Activated CD4-positive, alpha-beta T cell treated with anti-CD3 and anti-CD28 coated beads, Interleukin-2, amount 10 ng/mL, durations not matched to agents 24 days and 14 days (primary cell): ENCODE results near the gene DAW1. TPM values are rescaled to one million over a fixed set of nuclear protein-coding genes. Genes with fewer than 3 reads are reported as not detected.
"Not testable (repeated sequence)": the region's sequence is repeated elsewhere in the genome, so short reads cannot be mapped to it uniquely, and the experiment has no call there.

Experiments used
- DNase-seq: peaks from one replicate; pipeline ENCODE4 v3.0.0; 2022
- H3K27ac Mint-ChIP-seq: one replicate; pipeline ENCODE4 v1.8.0; 2022; ENCODE audit warnings: mild to moderate bottlenecking, mixed read lengths
- H3K27me3 Mint-ChIP-seq: one replicate; pipeline ENCODE4 v1.8.0; 2022; ENCODE audit warnings: mixed read lengths
- H3K36me3 Mint-ChIP-seq: one replicate; pipeline ENCODE4 v1.8.0; 2022; ENCODE audit warnings: low read depth, mild to moderate bottlenecking, mixed read lengths
- H3K4me1 Mint-ChIP-seq: one replicate; pipeline ENCODE4 v1.8.0; 2021; ENCODE audit warnings: mixed read lengths
- H3K4me3 Mint-ChIP-seq: one replicate; pipeline ENCODE4 v1.8.0; 2022; ENCODE audit warnings: mild to moderate bottlenecking, moderate library complexity, mixed read lengths
- H3K9me3 Mint-ChIP-seq: one replicate; pipeline ENCODE4 v1.8.0; 2021; ENCODE audit warnings: mixed read lengths
- intact Hi-C: fragments of 100-400 bp; cut with micrococcal nuclease; formaldehyde crosslinking; loops from one replicate; pipeline ENCODE4 v1.15.1; 2023
- total RNA-seq: library from RNA; stranded (reverse); gene quantifications from 2 replicates; pipeline ENCODE4 v1.2.3, GENCODE V29; 2022

The DAW1 gene, protein sequence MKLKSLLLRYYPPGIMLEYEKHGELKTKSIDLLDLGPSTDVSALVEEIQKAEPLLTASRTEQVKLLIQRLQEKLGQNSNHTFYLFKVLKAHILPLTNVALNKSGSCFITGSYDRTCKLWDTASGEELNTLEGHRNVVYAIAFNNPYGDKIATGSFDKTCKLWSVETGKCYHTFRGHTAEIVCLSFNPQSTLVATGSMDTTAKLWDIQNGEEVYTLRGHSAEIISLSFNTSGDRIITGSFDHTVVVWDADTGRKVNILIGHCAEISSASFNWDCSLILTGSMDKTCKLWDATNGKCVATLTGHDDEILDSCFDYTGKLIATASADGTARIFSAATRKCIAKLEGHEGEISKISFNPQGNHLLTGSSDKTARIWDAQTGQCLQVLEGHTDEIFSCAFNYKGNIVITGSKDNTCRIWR
- total RNA-seq = not detected in 2 replicates

DNA sequence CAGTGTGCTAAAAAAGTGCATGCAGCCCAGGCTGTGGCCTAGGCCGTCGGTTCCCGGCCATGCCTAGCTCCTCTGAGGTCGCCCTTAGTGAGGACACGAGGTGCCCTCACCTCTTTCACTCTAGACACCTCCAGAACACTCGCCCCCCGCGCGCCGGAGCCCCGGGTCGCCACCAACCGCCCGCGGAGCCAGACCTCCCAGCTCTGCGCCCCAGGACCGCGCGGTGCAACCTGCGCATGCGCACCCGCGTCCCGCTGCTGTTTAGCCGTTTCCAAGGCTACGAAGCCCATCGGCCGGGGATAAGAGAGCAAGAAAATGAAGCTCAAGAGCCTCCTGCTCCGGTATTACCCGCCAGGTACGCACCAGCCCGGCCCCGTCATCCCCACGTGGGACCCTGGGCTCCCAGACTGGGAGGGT is at the start of gene DAW1:
DAW1 (plus strand) TSS at position 257 of the 417 bp plus-strand sequence; CDS start at position 316, 59 bp downstream.
- Mint-ChIP-seq H3K36me3 (no peaks in the 10 kb centered on the region), H3K9me3 (no peaks in the 10 kb centered on the region), H3K27me3 (peaks cover 26% of the 10 kb centered on the region), H3K4me3 (no peak within 1 kb of the TSS), H3K27ac (no peak within 1 kb of the TSS), H3K4me1 (no peaks in the 10 kb centered on the region)
- intact Hi-C loops = no loop called here
- peak; percentile 82 for DNase-seq

DNA sequence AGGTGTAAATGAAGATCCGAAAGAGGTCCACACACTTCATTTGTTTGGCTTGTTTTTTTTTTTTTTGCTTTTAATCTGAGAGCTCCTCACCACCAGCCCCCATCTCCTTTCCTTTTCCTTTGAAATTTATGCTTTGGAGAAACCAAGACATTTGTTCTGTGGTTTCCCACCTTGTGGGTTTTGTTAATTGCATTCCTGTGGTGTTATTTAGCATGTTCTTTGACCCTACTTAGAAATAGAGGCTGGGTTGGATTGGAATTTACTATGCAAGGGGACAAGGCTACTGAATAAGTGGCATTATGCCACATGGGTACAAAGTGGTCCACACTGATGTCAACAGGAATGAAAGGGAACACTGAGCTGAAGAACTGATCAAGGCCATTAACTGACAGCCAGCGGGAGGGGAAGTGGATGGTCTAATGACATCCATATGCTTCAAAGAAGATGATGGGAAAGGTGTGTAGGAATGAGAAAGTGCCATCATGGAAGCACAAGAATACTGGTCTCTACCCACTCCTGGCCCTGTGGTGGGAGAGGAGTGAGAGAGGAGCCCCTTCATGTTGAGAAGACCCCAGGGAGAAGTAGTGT is 48.9 kb upstream of the DAW1 start:
- Mint-ChIP-seq H3K9me3 (peaks cover 15% of the 10 kb centered on the region), H3K4me1 (peaks cover 23% of the 10 kb centered on the region), H3K27me3 (peaks cover 2% of the 10 kb centered on the region), H3K27ac (no peak overlapping the region), H3K36me3 (no peaks in the 10 kb centered on the region), H3K4me3 (no peak overlapping the region)
- no peak for DNase-seq
- intact Hi-C loops = no loop called here

DNA sequence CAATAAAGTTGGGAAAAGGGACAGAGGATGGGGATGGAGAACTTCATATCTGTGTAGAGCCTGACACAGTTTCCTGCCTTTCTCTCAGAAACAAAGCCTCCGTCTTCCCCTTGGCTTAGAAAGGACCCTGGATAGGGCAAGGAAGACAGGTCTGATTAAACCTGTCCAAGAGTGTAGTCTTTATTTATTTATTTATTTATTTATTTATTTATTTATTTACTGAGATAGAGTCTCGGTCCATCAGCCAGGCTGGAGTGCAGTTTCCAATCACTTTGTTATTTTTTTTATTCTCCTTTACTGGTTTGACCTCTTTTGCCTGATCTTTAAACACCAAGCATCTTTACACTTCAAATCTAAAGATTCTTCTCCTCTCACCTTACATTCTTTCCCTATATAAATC is 47.5 kb upstream of the DAW1 start:
- Mint-ChIP-seq H3K27me3 (peaks cover 2% of the 10 kb centered on the region), H3K4me3 (no peak overlapping the region), H3K4me1 (peaks cover 10% of the 10 kb centered on the region), H3K9me3 (peaks cover 15% of the 10 kb centered on the region), H3K36me3 (no peaks in the 10 kb centered on the region), H3K27ac (no peak overlapping the region)
- no peak for DNase-seq
- intact Hi-C loops = no loop called here

DNA sequence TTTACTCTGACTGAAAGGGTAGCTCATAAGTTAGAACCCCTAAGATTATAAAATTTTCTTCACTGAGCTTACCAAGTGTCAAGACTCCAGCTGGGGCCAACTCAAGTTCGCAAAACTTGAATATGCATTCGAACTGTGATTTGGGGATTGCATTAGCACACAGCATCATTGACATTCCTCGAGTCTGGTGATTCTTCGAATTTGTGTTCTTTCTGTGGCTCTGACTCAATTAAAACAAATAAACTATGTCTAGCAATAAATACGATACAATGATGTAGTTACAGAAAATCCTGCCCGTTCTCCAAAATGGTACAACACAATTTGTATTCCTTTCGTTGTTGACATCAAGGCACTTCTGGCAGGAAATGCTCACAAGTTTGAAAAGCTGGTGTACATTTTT is 46.7 kb upstream of the DAW1 start:
- H3K4me3 Mint-ChIP-seq = no peak overlapping the region
- H3K36me3 Mint-ChIP-seq = no peaks in the 10 kb centered on the region
- intact Hi-C loops = no loop called here
- peaks cover 2% of the 10 kb centered on the region for H3K27me3 Mint-ChIP-seq
- no peak overlapping the region for H3K27ac Mint-ChIP-seq
- peaks cover 8% of the 10 kb centered on the region for H3K4me1 Mint-ChIP-seq
- no peak for DNase-seq
- H3K9me3 Mint-ChIP-seq = peaks cover 15% of the 10 kb centered on the region

DNA sequence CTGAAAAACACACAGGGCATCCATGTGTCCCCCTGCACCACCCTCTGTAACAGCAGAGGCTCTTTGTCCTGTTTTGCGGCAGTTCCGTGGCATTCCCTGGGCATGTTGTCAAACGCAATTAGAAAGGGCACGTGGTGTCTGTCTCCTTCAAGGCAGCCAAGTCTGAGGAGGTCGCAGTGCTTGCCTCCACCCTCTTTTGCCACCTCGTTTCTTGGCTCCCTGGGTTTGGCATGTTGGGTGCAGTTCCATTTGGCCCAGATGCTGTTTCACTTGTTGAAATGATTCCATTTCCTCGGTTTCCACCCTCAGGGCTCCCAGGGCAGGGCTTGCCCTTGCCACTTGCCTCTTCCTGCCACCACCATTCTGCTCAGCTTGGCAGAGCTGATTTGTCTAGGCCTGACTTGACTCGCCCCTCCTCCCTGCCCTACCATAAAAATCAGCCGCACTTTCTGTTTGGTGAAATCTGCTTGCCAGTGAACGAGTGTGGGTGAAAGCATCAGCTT is 45.4 kb upstream of the DAW1 start:
- Mint-ChIP-seq H3K36me3 (no peaks in the 10 kb centered on the region), H3K27me3 (peaks cover 2% of the 10 kb centered on the region), H3K4me3 (no peak overlapping the region), H3K27ac (no peak overlapping the region), H3K9me3 (peaks cover 10% of the 10 kb centered on the region), H3K4me1 (peaks cover 6% of the 10 kb centered on the region)
- intact Hi-C loops = no loop called here
- no peak for DNase-seq

DNA sequence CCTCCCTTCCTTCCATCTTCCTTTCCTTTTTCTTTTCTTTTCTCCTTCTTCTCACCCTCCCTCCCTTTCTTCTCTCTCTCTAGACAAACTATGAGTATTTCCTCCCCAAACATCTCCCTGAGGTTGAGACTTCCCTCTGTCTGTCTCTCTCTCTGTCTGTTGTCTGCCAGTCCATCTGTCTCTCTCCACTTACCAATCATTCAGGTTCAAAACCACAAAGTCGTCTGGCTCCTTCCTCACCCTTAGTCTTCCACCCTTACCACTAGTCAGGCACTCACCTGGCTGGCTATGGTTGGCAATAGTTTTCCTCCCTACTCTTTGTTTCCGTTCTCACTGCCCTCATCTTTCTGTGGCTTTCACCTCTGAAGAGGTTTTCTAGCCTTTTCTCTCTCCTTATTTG is 44.9 kb upstream of the DAW1 start:
- intact Hi-C loops = no loop called here
- Mint-ChIP-seq H3K27ac (no peak overlapping the region), H3K9me3 (peaks cover 6% of the 10 kb centered on the region), H3K4me1 (peaks cover 4% of the 10 kb centered on the region), H3K4me3 (no peak overlapping the region), H3K36me3 (no peaks in the 10 kb centered on the region), H3K27me3 (peaks cover 2% of the 10 kb centered on the region)
- no peak for DNase-seq

DNA sequence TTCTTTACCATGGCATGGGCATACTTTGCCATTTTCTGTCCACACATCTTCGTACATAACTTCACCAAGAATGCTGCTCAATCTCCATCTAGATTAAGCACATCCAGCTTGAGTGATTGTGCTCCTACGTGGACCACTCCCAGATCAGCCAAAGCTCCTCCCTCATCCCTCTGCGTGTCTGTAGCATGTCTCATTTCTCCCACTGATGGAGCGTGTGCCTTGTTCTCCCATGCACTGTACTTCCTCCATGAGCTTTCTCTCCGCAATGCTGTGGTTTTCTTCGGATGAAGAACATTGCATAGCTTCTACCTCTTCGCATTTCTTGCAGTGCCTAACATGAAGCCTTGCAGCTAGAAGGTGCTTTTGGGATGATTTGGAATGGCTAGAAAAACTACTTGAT is 44.3 kb upstream of the DAW1 start:
- H3K27me3 Mint-ChIP-seq = peaks cover 2% of the 10 kb centered on the region
- DNase-seq = no peak
- no peak overlapping the region for H3K27ac Mint-ChIP-seq
- intact Hi-C loops = no loop called here
- H3K4me3 Mint-ChIP-seq = no peak overlapping the region
- H3K36me3 Mint-ChIP-seq = no peaks in the 10 kb centered on the region
- peaks cover 6% of the 10 kb centered on the region for H3K9me3 Mint-ChIP-seq
- H3K4me1 Mint-ChIP-seq = peaks cover 4% of the 10 kb centered on the region

DNA sequence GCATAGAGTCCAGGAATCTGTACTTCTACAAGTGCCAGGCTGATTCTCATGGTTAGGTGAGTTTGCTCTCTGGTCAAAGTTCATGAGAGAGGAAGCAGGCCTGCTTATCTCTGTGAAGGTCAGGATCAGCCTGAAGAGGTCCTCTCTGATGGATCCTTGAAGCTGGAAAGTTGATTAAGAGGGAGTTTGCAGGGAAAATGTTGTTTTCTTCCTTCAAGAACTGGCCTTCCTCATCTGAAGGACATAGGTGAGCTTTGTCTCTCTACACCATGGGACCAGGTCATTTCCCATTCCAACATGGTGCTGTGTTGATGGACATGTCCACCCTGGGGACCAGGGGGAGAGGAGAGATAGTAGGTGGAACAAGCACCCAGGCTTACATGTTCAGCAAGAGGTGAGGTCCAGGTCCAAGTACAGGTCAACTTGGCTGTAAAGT is 42.9 kb upstream of the DAW1 start:
- H3K4me3 Mint-ChIP-seq = no peak overlapping the region
- no peaks in the 10 kb centered on the region for H3K27me3 Mint-ChIP-seq
- peaks cover 4% of the 10 kb centered on the region for H3K4me1 Mint-ChIP-seq
- no peak overlapping the region for H3K27ac Mint-ChIP-seq
- intact Hi-C loops = no loop called here
- no peaks in the 10 kb centered on the region for H3K9me3 Mint-ChIP-seq
- no peaks in the 10 kb centered on the region for H3K36me3 Mint-ChIP-seq
- no peak for DNase-seq

DNA sequence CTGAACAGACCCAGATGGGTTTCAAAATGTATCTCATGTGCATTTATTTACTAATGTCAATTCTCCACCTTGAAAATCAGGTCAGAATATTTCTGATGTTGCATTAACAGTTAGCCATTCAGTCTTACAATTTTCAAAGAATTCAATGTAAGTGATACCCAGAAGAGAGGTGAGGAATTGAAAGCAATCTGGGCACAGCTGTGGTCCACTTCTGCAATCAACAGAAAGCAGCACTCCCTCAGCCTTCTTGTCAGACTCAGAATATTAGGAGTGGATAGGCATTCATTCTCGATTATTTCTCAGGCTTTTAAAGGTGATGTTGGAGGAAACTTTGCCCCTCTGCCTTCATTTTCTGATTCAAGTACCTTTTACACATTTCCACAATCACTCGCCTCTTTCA is 42.1 kb upstream of the DAW1 start:
- intact Hi-C loops = no loop called here
- Mint-ChIP-seq H3K27me3 (no peaks in the 10 kb centered on the region), H3K36me3 (no peaks in the 10 kb centered on the region), H3K4me3 (no peak overlapping the region), H3K4me1 (peaks cover 4% of the 10 kb centered on the region), H3K27ac (no peak overlapping the region), H3K9me3 (no peaks in the 10 kb centered on the region)
- DNase-seq = no peak

DNA sequence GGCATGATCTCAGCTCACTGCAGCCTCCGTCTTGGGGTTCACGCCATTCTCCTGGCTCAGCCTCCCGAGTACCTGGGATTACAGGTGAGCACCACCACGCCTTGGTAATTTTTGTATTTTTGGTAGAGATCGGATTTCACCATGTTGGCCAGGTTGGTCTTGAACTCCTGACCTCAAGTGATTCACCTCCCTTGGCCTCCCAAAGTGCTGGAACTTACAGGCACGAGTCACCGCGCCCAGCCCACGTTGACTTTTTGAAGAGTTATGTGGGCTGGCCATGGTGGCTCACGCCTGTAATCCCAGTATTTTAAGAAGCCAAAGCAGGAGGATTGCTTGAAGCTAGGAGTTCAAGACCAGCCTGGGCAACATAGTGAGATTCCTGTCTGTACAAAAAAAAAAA is 37.0 kb upstream of the DAW1 start:
- Mint-ChIP-seq H3K4me3 (no peak overlapping the region), H3K9me3 (no peaks in the 10 kb centered on the region), H3K27ac (no peak overlapping the region), H3K36me3 (no peaks in the 10 kb centered on the region), H3K4me1 (no peaks in the 10 kb centered on the region), H3K27me3 (no peaks in the 10 kb centered on the region)
- intact Hi-C loops = no loop called here
- DNase-seq = no peak

DNA sequence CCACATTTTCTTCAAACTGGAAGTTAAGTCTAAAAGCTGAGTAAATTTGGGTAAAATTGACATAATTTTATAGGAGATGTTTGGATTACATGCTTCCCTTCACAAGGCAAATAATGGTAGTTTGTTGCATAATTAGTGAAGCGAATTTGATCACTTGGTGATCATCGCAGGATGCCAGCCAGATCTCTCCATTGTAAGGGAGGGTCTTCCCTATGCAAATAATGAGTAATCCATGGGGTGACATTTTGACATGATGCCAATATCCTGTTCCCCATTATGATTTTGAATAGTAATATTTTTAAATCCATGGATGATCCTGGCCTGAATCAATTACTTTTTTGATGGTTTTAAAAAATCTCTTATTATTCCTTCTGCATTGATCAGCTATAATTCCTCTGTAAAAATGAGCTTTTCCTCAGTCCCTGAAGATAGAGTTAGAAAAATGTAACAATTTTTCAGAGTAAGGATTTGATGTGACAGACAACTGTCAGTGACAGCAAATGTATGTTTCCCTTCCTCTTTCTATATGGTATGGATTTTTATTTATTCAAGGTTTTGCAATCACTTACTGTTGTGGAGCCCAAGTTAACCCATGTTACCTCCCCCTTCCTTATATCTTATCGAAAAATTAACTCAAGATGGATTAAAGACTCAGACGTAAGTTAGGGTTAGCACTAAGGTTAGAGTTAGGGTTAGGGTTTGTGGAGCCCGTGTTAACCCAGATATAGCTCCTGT is 36.3 kb upstream of the DAW1 start:
- no peaks in the 10 kb centered on the region for H3K9me3 Mint-ChIP-seq
- no peaks in the 10 kb centered on the region for H3K27me3 Mint-ChIP-seq
- intact Hi-C loops = no loop called here
- no peak for DNase-seq
- H3K4me3 Mint-ChIP-seq = no peak overlapping the region
- H3K27ac Mint-ChIP-seq = no peak overlapping the region
- no peaks in the 10 kb centered on the region for H3K4me1 Mint-ChIP-seq
- no peaks in the 10 kb centered on the region for H3K36me3 Mint-ChIP-seq

DNA sequence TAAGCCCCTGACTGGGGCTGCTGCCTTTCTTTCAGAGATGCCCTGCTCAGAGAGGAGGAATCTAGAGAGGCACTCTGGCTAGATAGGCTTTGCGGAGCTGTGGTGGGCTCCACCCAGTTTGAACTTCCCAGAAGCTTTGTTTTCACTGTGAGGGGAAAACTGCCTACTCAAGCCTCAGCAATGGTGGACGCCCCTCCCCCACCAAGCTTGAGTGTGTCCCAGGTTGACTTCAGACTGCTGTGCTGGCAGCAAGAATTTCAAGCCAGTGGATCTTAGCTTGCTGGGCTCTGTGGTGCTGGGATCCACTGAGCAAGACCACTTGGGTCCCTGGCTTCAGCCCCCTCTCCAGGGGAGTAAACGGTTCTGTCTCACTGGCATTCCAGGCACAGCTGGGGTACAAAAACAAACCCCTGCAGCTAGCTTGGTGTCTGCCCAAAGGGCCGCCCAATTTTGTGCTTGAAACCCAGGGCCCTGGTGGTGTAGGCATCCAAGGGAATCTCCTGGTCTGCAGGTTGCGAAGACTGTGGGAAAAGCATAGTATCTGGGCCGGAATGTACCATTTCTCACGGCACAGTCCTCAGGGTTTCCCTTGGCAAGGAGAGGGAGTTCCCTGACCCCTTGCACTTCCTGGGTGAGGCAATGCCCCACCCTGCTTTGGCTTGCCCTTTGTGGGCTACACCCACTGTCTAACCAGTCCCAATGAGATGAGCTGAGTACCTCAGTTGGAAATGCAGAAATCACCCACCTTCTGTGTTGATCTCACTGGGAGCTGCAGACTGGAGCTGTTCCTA is 31.9 kb upstream of the DAW1 start:
- H3K36me3 Mint-ChIP-seq, H3K27me3 Mint-ChIP-seq, intact Hi-C loops, DNase-seq, H3K4me1 Mint-ChIP-seq, H3K27ac Mint-ChIP-seq, H3K4me3 Mint-ChIP-seq, H3K9me3 Mint-ChIP-seq: not testable (repeated sequence)

DNA sequence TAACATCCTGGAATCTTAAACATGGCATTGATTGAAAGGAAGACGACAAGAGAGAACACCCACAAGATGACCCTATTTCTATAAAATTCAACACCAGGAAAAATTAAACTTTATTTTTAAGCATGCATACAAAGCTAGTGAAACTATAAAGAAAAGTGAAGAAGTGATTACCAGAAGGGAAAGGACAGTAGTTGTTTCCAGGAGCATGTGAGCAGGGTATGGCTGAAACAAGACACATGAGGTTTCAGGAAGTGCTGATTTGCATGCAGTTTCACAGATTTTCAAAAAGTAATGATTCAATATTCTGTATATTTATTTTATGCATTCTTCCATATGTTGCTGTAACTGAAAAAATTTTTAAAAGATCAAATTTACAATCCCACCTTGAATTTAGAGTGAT is 24.6 kb upstream of the DAW1 start:
- H3K27ac Mint-ChIP-seq = no peak overlapping the region
- H3K4me1 Mint-ChIP-seq = no peaks in the 10 kb centered on the region
- H3K36me3 Mint-ChIP-seq = no peaks in the 10 kb centered on the region
- H3K27me3 Mint-ChIP-seq = peaks cover 3% of the 10 kb centered on the region
- intact Hi-C loops = no loop called here
- no peak overlapping the region for H3K4me3 Mint-ChIP-seq
- H3K9me3 Mint-ChIP-seq = no peaks in the 10 kb centered on the region
- DNase-seq = no peak
